GM12891 (cell line): ENCODE measurements around the gene GRWD1.

Experiments
- POLR2A ChIP-seq: IDR thresholded peaks from 2 replicates; pipeline ENCODE4 v1.6.1; 2011; ENCODE audit warnings: low read depth, low read length, control low read depth
- POLR2AphosphoS5 ChIP-seq: IDR thresholded peaks from 2 replicates; pipeline ENCODE4 v1.6.1; 2011; ENCODE audit warnings: low read depth, low read length, control low read depth
- POU2F2 ChIP-seq: IDR thresholded peaks from 2 replicates; pipeline ENCODE4 v1.6.1; 2011; ENCODE audit warnings: low read depth, mild to moderate bottlenecking, control low read depth, low read length, moderate library complexity
- SPI1 ChIP-seq: IDR thresholded peaks from 2 replicates; pipeline ENCODE4 v1.6.1; 2011; ENCODE audit warnings: low read depth, low read length, control low read depth
- TAF1 ChIP-seq: IDR thresholded peaks from 2 replicates; pipeline ENCODE4 v1.6.1; 2011; ENCODE audit warnings: low read depth, low read length, control low read depth

GRCh38 chr19:48444129-48444935, 1.5 kb upstream of the GRWD1 start:
- TF ChIP-seq POLR2A (no peak), POLR2AphosphoS5 (no peak), POU2F2 (no peak), TAF1 (no peak), SPI1 (no peak)
